NCI-H1105 (cell line): ENCODE results near the gene TMEM185A.
"Not testable (repeated sequence)": the region's sequence is repeated elsewhere in the genome, so short reads cannot be mapped to it uniquely, and the experiment has no call there.

Experiments
- DNase-seq: peaks from one replicate; lab custom pipeline; 2025; lab: John Stamatoyannopoulos, UW

The TMEM185A gene

DNA sequence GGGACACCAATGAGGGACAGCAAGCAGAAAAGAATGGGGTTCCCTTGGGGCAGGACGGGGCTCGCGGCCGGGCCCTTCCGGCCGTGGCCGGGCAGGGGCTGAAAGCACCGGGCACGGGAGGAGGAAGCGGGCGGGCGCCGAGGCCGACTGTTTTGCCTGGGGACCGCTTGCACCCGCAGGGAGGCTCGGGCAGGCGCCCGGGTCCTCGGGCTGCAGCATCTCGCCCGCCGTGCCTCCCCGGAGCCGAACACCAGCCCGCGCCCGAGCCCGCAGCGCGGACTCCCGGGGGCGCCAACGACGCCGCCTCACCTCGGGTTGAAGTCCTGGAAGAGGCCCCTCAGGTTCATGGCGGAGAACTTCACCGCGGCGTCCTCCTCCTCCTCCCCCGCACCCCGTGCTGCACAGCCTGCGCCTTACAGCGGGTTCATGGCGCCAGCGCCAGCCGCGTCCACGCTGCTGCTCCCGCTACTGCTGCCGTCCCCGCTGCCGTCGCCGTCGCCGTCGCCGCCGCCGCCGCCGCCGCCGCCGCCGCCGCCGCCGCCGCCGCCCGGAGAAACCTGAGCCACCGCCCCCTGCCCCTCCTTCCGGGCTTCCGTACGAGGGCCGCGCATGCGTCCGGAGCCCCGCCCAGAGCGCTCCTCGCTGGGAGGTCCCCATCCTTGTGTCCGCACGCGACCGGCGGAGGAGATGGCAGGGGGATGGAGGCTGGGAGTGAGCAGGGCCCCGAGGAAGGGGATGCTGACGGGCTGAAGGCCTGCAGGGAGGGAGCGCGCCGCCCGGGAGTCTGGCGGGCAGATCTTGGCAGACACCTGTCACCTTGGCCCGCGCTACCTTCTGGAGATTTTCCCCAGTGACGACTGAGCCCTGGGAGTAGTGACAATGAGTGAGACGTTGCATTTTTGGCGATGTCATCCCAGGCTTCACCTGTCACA lies at the start of gene TMEM185A:
TSS of gene TMEM185A (minus strand) at position 559 of the 932 bp plus-strand sequence. CDS start at position 347, 212 bp downstream.
- peak; percentile 85 for DNase-seq

DNA sequence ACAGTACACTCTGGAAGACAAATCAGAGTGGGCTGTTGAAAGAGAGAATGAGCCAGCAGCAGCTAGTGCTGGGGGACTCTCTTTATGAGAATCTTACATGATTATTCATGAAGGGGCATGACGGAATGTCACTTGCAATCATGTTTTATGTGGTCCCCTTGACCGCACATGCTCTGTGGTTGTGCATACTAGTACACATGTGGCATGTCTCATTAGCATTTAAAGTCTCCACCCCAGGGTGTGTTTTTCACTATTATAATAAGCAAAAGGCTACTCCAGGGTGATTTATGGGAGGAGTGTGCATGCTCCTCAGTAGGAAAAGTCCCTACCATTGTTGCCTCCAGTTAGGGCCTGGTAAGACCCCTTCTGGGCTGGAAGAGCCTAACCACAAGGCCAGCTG lies 49.6 kb upstream of the TMEM185A start:
- no peak for DNase-seq

DNA sequence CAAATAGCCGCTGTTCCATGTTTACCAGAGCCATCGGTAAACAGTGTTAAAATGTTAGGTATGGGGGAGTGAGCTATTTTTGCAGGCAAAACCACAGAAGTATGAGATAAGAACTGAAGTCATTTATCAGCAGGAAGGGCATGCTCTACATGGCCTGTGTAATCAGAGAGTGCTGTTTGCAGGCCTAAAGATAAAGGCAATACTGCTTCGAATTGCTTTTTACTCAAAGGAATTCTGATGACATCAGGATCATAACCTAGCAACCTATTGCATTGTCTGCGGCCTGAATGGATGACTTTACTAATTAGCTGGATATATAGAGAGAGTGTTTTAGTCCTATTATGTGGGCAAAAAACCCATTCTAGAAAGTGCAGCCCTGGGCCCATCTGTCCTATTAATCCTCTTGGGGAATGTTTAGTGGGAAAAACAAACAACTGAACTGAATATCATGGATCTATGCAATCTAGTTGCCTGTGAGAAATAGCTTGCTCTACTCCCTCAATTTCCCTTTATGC lies 47.6 kb upstream of the TMEM185A start:
- not testable (repeated sequence) for DNase-seq

DNA sequence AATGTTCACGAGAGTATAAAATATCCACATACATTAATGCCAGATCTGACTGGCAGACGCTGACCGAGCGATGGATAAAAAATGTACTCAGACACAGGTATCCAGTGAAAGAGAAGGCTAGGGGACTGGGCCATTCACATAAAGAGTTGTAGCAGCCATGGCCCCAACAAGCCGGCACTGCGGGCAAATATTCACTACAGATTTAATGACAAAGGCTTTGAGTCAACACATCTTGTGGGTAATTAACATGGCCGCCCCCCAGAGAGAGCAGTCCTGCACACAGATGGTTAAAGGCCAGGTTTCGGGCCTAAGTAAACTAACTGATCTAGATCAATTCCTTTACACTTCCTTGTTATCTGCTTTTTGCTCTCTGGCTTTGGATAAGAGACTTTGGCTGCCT lies 44.0 kb upstream of the TMEM185A start:
- DNase-seq, result not testable (repeated sequence)

DNA sequence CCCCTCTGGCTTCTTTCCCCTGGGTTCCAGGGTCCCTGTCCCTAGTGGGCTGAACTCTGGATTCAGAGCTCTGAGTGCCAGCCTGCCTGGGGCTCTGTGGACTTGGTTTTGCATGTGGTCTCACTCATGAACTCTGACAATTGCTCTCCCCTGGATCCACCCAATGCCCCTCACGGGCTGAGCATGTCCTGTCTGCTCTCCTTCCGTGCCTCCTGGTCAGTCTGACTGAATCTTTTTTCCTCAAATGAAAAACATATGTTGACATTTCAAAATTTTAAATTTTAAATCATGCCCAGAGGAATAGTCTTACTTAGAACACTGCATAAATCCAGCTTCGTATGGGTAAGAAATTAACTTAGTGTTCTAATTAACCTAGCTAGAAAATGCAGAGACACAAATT lies 43.5 kb upstream of the TMEM185A start:
- DNase-seq, result not testable (repeated sequence)

DNA sequence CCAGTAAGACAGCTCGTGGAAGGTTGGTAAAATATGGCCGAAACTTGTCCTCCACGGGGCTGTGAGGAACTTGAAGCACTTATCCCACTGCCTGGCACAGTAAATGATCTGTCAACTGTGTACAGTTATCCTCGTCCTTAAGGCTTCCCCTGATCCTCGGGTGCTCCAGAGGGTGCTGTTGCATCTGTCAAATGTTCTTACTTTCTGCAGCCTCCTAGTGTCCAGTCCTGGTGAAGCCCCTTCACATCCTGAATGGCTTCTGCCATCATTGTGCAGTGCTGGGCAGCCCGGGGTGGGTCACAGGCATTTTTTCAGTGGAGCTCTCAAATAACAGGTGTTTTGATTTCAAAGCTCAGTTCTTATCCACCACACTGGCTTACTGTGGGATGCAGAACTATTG lies 29.0 kb upstream of the TMEM185A start:
- not testable (repeated sequence) for DNase-seq

DNA sequence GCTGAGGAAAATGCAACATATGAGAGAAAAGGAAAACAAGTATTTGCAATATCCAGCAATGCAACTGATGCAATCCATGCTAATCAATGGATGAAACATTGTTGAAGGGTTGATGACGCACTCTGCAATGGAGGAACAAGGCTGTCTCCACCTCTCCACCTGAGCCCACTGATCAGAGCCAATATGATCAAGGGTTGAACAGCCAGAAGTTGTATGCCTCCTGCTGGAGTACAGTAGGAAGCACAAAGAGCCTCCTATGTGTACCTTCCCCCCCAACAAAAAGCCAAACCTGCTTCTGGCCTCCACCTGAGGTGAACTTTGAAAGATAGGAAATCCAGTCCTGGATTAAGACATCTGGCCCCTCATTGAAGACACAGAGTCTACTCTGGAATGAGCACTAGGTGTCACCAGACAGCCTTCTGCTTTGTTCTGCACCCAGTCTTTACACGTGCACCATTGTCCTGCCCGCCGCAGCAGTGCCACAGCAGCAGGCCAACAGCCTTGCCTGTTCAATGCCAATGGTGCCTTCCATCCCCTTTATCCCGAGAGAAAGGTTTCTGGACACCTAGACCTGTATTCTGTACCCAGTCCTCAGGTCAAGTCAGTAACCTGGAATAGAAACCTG lies 24.8 kb upstream of the TMEM185A start:
- DNase-seq, result not testable (repeated sequence)

DNA sequence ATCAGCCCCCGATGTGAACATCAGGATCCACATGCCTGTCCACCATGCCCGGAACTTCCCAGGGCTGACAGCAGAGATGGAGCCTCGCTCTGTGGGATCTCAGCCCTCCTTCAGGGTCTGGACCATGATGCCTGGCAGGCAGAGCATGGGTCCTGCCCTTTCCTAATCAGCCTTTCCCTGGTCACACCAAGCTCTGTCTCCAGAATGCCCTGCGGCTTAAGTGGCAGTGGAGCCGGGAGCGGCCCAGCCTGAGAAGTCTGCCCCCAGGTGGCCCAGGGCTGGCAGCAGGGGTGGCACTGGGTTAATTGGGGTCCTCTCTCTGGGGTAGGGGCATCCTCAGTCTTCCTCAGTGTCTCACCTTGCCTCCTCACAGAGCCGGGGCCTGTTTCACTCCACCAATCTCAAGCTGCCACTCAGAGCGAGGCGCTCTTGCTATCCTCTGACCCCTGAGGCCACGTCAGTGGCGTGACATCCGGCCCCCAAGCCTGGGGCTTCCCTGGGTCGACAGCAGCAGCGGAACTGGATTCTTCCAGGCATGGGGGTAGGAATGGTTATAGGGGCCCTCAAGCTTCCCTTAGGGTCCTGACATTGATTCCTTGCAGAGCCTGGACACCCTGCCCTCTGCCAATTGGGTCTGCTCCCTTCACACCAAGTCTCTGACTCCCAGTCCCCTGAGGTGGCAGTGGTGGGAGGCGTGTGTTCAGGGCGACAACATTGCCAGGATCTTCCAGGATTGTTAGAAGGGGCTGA lies 20.8 kb upstream of the TMEM185A start:
- no peak for DNase-seq

DNA sequence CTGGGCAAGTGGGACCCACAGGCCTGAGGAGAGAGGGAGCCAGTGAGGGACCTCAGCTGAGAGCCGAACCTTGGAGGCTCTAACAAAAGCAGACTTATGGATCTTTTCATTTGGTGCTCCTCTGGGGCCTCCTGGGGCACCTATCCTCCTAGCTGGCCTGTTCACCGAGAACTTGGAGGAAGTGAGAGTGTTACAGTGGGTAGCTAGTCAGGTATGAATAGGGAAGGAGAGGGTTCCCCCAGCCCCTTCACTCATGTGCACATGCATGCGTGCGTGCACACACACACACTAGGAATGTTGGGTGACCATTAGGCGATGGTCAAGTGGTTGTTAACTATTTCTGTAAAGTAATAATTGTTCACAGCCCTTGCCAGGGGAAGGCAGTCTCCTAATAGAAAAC lies 18.6 kb upstream of the TMEM185A start:
- DNase-seq, result no peak

DNA sequence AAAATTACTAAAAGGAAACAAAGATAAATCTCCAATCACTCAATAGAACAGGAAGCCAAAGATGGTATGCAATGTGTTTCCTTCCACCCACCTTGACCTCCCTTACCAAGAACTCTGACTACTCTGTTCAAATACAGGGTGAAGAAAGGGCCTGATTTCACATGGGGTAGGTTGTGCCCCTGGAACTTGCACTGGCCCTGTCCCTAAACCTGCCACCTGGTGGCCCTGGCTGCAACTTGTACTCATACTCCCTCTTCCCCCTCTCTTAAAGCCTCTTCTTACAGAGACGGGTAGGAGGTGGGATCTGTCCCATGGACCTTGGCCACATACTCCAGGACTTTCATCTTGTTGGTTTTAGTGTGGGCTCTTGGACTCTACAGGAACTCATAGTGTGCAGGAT lies 17.3 kb upstream of the TMEM185A start:
- DNase-seq, result no peak

DNA sequence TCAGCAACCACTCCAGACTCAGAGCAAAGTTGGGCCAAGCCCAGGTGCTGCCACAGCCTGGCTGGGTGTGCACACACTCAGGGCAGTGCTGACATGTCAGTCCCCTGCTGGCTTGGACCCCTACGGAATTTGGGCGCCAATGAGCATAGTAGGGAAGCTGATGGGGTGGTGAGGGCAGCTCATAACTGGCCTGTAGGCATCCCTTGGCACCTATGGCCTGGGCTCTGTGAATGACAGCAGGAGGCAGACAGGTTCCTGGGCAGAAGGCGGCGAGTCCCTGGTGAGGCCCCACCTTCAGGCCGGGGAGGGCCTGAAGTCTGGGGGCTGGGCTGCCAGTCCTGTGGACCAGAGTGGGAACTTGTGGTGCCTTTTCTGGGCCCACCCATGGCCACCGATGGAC lies 15.9 kb upstream of the TMEM185A start:
- no peak for DNase-seq

DNA sequence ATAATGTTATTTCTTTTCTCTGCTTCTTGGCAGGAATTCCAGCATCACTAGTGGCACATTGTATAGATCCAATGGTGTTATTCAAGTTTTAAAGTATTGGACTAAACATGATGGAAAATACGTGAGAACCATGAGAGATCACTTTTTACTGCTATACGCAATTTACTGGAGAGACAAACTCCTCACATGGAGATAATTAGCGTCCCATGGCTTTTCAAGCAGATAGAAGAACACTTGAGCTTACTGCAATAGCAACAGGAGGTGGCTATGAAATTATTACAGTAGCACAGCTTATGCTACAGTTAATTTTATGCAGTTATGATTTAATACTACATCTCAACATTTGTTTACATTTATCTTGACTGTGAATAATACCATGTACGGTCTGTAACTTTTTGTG lies 11.9 kb upstream of the TMEM185A start:
- no peak for DNase-seq

DNA sequence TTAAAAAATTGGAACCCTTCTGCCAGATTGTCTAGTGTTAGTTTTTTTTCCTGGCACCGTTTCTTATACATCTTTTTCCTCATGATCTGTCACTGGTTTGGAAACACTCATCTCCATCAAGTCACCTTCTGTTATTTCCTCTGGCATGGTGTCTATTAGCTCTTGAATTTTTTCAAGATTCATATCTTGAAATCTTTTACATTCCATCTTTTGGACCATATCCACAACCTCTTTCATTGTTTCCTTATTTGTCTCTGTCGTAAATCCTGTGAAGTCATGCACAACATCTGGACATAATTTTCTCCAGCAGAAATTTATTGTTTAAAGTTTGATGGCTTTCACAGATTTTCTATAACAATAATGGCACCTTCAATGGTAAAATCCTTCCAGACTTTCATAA lies 10.2 kb upstream of the TMEM185A start:
- DNase-seq, result no peak

DNA sequence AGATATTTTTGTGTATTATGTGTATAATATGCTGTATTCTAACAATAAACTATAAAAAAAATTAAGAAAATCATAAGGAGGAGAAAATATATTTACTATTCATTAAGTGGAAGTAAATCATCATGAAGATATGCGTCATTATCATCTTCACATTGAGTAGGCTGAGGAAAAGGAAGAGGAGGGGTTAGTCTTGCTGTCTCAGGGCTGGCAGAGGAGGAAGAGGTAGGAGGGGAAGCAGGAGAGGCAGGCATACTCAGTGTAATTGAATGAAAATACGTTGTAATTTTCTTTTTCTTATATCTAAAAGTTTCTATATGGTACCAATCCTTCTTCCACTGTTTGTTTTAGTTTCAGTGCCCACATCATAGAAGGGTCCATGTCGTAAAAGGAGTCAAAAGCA lies 9.8 kb upstream of the TMEM185A start:
- no peak for DNase-seq

DNA sequence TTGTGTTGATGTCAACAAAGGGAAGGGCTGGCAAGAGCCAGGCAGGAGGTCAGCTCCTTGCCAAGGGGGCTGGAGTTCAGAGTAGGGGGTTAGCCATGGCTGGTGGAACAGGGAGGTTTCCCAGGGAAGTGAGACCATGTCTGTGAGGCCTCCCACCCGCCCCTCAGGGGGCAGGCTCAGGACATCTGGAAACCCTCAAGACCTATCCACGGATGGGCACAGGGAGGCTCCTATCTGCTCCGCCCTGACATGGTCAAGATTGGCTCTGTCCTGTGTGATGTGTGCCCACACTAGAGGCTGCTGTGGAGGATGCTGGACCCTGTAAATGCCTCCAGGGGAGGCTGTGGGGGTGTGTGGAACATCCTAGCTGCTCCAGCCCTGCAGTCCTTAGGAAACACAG lies 8.0 kb upstream of the TMEM185A start:
- DNase-seq, result no peak

DNA sequence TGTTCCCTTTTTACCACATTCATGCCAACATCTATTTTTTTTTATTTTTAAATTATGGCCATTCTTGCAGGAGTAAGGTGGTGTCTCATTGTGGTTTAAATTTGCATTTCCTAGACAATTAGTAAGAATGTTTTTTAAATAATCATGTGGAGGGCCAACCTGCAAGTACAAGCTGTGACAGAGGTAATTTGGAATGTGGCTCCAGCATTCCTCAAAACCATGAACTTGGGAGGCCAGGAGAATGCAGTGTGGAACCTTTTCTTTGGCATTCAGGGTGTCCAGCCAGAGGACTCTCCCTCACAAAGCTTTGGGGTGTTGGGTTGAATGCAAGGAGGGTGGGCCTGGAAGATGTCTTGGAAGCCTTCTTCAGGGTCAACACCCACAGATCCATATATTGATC lies 7.3 kb upstream of the TMEM185A start:
- no peak for DNase-seq

DNA sequence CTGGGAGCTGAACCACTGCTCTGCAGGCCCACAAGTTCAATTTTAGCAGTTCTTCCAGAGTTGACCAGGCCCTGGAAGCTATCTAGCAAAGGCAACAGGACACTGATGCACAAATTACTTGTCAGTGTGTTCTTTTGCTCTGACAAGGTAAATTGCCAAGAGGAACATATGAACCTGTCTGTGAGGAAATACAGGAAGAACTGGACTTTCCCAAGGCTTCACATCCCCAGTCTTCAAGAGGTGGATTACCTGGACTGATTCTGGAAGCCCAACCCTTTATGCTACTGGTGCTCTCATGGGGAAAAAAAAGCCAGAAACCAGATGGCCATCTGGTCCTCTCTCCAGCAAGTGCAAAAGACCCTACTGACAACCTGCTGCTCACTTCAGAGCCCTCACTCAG lies 1.9 kb upstream of the TMEM185A start:
- DNase-seq, result no peak

DNA sequence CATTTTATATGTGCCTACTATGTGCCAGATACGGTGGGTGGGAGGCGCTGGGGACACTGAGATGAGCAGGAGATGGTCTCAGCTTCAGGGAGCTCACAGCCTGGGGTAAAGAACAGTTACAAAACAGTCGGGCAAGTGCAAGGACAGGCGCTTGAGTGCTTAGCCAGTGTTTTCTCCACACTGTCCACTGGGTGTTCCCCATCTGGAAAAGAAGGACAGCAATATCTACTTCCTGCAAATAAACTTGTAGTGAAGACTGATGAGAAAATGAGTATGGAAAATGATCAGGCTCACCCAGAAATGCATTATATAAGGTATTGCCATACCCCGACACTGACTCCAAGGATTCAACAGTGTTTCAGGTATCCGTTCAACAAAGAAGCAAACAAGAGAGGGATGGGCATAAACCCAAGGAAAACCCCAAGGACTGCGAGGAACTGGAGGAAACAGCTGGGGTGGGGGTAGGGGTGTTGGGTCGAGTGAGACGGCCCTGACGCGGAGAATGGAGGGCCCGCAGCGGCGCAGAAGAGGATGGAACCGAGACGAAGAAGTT lies 835 bp downstream of the TMEM185A start:
- DNase-seq, result no peak

DNA sequence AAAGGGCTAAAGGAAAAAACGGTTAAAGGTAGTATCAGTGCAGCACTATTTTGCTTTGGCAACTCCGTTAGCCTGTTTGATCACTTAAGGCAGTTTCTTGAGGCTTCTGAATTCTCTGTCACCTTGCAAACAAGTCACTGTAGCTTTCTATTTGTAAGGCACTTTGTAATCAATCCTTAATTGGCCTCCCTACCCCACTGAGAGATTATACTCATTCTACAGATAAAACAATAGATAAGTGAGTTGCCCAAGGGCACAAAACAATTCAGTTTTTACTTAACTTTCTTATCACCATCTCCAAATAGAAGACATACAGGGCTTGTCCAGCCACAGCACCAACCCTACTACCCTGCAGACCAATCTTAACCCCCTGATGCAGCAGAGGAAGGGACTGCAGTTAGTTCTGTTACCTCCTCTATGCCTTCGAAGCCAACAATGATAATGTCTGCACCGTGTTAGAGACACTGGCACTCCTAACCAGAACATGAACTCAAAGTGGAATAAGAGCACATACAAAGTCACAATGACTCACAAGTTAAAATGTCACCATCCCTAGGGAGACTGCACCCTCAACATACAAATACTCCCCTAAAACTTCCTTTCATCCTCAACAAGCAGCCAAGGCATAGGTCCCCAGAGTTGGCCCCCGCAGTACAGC lies 1.7 kb downstream of the TMEM185A start:
- no peak for DNase-seq

DNA sequence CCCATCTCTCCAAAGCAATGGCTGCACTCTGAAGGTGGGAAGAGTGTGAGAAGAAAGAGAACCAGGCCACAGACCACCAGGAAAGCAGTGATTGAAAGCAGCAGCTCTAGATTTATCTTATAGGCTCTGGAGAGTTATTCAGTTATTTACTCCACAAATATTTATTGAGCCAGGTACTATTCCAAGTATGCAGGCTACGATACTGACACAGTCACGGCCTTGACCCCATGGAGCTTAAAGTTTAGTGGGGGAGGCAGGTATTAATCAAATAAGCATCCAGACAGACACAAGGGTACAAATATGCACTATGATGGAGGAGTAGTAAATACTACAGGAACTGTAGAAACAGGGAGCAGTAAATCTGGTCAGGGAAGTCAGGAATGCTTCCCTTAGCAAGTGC lies 2.8 kb downstream of the TMEM185A start:
- no peak for DNase-seq

DNA sequence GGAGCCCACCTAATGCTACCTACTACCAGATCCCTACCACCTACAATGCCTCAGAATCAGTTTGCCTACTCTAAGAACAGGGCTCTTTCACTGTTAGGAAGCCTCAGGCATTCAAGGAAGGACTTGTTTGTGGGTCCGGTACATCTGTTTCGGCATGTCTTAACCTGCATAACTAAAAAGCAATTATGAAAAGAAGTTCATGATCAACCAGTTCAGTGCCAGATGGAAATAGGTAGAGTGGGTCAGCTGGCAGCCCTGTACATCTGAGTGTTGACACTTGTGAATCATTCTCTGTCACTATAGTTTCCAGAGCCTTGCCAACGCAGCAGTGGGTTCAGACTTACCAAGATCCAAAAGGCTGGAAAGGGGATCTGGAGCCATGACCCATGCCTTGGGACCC lies 3.3 kb downstream of the TMEM185A start:
- peak; percentile 13 for DNase-seq

DNA sequence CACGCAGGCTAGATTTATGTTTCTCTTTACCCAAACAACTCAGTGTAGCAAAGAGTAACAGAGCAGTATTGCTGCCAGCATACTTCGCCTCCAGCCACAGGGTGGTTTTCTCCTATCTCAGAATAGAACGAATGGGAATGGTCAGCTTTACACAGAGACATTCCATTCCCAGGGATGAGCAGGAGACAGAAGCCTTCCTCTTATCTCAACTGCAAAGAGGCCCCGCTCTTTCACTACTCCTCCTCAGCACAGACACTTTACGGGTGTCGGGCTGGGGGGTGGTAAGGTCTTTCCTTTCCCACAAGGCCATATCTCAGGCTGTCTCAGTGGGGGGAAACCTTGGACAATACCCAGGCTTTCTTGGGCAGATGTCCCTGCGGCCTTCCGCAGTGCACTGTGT lies 4.8 kb downstream of the TMEM185A start:
- DNase-seq, result not testable (repeated sequence)
